Globus pallidus (tissue), 1 donor: ENCODE results near the gene ANKS1A.
"Not testable (repeated sequence)": the region's sequence is repeated elsewhere in the genome, so short reads cannot be mapped to it uniquely, and the experiment has no call there.

Experiments used
- DNase-seq: peaks from one replicate; pipeline ENCODE4 v3.0.0-alpha.2; 2015; ENCODE audit warnings: low spot score

ANKS1A gene, protein sequence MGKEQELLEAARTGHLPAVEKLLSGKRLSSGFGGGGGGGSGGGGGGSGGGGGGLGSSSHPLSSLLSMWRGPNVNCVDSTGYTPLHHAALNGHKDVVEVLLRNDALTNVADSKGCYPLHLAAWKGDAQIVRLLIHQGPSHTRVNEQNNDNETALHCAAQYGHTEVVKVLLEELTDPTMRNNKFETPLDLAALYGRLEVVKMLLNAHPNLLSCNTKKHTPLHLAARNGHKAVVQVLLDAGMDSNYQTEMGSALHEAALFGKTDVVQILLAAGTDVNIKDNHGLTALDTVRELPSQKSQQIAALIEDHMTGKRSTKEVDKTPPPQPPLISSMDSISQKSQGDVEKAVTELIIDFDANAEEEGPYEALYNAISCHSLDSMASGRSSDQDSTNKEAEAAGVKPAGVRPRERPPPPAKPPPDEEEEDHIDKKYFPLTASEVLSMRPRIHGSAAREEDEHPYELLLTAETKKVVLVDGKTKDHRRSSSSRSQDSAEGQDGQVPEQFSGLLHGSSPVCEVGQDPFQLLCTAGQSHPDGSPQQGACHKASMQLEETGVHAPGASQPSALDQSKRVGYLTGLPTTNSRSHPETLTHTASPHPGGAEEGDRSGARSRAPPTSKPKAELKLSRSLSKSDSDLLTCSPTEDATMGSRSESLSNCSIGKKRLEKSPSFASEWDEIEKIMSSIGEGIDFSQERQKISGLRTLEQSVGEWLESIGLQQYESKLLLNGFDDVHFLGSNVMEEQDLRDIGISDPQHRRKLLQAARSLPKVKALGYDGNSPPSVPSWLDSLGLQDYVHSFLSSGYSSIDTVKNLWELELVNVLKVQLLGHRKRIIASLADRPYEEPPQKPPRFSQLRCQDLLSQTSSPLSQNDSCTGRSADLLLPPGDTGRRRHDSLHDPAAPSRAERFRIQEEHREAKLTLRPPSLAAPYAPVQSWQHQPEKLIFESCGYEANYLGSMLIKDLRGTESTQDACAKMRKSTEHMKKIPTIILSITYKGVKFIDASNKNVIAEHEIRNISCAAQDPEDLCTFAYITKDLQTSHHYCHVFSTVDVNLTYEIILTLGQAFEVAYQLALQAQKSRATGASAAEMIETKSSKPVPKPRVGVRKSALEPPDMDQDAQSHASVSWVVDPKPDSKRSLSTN

DNA sequence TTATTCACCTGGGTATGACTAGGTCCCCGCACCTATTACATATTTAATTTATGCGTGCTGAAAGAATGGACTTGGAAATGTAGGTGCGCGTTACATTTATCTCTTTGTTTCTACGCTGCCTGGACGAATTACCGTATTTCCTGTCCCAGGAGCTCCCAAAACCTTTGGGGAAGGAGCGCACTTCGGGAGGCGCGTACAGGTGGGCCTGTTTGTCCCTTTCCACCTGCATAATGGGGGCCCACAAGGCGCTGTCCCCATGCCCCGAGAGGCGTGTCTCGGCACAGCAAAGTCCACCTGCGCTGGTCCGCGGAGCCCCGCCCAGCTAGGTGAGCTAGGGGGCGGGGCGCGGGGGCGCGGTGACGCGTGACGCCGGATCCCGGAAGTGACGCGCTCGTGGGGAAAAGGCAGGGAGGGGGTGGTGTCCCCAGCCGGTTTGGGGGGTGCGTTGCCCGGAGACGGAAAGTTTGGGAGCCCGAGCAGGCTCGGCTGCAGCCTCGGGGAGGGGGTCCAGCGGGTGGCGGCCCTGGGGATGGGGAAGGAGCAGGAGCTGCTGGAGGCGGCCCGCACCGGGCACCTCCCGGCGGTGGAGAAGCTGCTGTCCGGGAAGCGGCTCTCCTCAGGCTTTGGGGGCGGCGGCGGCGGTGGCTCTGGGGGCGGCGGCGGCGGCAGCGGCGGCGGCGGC, at the start of gene ANKS1A:
Gene ANKS1A, plus strand, starts transcription at position 382 of the 682 bp plus-strand sequence. Its CDS starts 148 bp downstream, at position 530.
- DNase-seq = peak; percentile 73

DNA sequence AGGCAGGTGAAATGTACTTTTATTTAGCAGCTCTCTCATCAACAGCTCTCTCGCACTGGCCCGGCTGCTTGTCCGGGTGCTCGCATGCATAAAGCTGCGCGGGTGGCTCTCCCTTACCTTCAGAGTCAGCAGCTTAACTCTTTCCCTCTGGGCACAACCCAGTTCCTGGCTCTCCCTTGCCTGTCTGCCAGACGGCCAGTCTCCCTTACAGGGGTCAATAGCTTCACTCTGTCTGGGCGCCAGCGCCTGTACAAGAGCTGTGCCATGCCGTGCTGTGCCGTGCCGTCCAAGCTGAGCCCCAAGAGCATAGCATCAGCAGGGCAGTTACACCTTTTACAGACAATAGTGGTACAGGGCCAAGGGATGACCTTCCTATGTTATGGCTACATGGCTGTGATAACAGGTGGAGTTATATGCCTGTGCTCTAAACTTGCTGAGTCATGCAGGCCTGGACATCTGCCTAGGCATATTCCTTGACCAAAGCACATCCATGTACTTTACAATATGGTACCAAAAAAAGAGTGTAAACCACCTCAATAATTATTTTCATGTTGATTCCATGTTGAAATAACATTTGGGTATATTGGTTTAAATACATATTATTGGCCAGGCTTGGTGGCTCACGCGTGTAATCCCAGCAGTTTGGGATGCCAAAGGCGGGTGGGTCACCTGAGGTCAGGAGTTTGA, 49.2 kb upstream of the ANKS1A start:
- no peak for DNase-seq

DNA sequence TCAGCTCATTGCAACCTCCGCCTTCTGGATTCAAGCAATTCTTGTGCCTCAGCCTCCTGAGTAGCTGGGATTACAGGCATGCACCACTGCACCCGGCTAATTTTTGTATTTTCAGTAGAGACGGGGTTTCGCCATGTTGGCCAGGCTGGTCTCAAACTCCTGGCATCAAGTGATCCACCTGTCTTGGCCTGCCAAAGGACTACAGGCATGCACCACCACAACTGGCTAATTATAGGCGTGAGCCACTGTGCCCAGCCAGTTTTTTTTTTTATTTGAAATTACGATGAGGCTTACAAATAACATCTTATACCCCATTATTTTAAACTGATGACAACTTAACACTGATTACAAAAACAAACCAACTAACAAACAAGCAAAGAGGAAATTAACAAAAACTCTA, 40.0 kb upstream of the ANKS1A start:
- DNase-seq = not testable (repeated sequence)

DNA sequence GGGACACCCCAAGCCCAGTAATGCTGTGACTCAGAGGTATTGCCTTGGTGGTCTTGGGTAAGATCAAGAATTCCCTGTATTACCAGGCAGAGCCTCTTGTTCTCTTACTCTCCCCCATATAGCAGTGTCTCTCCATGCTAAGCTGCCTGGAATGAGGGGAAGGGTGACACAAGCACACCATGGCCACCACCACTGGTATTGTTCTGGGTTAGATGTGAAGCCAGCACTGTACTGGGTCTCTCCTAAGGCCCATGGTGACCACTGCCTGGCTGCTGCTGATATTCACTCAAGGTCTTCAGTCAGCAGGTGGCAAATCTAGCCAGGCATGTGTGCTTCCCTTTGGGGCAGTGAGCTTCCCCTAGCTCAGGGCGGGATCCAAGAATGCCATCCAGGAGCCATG, 37.7 kb upstream of the ANKS1A start:
- DNase-seq = no peak

DNA sequence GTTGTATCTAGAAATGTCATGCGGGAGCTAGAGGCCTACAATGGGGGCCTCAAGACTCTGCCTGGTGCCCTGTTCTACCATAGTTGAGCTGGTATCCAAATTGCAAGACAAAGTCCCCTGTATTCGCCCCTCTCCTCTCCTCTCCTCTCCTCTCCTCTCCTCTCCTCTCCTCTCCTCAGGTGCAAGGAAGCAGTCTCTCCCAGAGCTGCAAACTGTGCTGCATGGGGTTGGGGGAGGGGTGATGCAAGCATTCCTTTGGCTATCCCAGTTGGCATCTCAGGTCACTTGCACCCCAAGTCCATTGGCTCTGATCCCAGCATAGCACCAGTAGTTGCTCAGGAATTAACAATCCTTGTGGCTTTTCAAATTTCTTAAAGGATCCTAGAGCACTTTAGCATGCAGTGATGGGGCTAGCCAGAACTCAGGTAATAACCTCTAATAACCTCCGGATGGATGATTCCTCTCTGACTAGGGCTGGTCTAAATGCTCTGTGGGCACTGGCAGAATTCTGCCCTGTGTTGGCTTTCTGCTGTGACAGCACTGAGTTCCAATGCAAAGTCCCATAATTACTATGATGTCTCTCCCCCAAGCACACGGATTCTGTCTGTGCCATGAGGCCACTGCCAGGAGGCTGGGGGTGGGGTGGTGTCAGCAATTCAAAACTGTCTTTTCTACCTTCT, 36.5 kb upstream of the ANKS1A start:
- no peak for DNase-seq

DNA sequence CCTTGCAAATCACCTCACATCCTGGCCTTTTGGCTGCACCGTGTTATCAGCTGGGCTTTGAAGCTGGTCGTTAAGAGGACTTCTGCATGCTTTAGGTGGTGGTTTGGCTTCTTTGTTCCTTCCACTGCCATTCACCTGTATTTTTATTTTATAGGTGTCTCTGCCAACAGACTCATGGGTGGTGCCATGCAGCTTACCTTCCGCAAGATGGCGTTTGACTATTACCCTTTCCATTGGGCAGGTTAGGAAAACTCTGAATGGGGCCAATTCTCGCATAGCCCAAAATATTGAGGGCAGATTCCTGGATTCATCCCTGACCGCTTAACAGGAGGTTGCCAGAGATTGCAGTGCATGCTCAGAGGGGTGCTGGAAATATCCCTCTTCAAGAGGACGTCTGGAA, 33.6 kb upstream of the ANKS1A start:
- DNase-seq = no peak

DNA sequence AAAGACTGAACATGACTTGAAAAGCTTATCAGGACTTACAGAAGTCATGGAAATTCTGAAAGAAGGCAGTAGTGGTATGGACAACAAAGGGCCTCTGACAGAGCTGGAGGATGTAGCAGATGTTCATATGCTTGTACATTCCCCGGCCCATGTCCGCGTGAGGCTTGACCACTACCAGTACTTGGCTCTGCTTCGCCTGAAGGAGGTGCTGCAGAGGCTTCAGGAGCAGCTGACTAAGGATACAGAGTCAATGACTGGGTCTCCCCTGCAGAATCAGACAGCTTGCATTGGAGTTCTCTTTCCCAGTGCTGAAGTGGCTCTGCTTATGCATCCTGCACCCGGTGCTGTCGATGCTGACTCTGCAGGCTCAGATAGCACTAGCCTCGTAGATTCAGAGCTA, 30.4 kb upstream of the ANKS1A start:
- DNase-seq = no peak

DNA sequence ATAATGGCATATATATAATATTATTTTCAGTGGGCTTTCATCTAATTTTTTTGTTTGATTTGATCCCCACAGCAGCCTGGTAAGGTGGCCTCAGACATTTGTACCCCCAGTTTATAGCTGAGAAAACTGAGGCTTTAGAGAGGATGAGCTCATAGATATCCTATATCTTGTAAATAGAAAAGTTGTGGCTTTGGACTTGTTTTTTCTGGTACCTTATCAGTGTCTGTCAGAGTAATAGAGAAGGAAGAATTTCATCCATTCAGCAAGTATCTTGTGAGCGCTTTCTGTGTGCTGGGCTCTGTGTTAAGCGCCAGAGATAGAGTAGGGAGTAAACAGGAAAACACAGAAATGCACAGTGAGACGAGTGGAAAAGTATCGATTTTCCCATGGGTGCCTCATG, 29.1 kb upstream of the ANKS1A start:
- no peak for DNase-seq

DNA sequence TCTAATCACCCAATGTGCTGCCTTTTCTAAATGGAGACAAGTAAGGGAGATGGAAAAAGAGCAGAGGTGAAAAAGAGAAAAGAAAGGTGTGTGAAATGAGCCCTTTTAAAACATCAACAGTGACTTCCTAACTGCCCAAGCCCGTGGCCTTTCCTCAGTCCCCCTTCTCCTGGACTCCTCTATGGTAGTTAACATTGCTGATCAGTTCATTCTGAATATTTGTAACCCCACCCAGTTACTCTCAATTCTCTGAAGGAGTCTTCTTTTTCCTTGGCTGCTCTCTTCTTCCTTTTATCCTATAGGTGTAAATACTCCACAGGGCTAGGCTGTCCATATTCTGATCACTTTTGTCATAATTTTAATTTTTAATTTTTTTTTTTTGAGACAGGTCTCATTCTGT, 28.3 kb upstream of the ANKS1A start:
- no peak for DNase-seq

DNA sequence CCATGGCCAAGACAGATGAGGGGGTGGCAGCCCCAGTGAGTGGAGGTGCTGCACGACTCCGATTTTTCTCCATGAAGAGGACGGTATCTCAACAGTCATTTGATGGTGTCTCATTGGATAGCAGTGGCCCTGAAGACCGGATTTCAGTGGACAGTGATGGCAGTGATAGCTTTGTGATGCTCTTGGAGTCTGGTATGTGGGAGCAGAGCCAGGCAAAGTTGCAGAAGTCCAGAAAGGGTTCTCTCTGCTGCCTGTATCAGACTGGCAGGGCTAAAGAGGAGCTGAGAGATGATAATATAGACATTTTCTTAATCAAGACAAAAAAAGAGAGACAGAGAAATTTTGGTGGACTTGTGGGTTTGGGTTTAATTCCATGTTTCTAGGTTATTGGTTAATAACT, 25.0 kb upstream of the ANKS1A start:
- no peak for DNase-seq

DNA sequence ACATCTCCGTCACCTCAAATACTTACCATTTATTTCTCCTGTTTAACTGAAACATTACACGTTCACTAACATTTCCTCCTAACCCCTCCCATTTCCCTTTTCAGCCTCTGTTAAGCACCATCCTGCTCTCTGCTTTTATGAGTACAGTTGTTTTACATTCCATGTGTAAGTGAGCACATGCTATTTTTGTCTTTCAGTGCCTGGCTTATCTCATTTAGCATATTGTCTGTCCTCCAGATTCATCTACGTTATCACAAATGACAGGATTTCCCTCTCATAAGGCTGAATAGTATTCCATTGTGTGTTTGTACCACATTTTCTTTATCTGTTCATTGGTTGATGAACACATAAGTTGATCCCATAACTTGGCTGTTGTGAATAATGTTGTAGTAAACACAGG, 23.9 kb upstream of the ANKS1A start:
- no peak for DNase-seq

DNA sequence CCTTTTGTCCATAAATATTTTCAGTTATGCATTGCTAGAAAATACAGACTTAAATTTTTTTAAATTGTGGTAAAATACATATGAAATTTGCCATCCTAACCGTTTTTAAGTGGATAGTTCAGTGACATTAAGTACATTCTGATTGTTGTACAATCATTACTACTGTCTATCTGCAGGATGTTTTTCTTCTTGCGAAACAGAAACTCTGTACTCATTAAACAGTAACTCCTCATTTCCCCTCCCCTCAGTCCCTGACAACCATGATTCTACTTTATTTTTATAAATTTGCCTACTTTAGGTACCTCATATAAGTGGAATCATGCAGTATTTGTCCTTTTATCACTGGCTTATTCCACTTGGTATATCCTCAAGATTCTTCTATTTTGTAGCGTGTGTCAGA, 22.5 kb upstream of the ANKS1A start:
- DNase-seq = no peak

DNA sequence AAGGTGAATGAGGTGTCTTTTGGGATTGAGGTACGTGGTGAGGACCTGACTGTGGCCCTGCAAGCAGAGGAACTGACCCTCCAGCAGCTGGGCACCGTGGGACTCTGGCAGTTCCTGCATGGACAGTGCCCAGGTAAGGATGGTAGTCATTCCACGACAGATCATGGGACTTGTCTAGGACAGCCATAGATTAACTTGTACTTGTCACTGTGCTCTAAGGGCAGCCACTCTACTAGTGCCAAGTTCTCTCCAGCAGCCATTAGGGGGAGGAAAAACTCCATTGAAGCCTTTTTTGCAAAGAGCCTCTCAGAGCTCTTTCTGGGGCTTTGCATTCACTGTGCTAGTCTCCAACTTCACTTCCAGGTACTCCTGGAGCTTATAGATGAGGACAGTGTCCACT, 21.6 kb upstream of the ANKS1A start:
- no peak for DNase-seq

DNA sequence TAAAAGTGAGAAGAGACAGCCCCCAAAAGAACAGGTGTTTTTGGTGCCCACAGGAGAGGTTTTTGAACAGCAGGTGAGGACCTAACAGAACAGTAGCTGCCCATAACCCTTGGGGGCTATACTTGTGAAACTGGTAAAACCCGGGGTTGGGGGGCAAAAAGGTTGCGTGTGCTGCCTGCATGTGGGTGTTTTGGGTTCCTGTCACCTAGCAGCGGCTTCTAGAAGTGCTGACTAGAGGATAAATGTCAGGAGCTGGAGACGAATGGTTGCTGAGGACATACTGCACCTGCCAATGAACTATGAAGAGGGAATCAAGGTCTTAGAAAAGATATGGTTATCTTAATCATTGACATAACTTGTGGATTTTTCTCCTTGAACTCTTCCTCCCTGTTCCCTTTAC, 17.2 kb upstream of the ANKS1A start:
- DNase-seq = no peak

DNA sequence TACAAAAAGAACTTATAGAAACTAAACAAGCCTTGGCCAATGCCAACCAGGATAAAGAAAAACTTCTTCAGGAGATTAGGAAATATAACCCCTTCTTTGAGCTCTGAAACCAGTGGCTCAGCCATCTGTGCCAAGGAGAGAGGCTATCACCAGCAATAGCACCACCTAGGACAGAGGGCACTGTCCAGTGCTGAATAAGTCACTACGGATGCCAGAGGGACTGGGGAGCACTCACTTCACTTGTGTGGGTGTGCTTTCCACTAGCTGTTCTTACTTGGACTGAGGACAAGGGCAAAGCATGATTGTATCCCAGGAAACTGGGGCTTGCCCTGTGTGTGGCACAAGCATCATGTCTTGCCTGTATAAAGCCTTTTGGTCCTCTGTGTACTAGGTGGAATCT, 16.7 kb upstream of the ANKS1A start:
- no peak for DNase-seq

DNA sequence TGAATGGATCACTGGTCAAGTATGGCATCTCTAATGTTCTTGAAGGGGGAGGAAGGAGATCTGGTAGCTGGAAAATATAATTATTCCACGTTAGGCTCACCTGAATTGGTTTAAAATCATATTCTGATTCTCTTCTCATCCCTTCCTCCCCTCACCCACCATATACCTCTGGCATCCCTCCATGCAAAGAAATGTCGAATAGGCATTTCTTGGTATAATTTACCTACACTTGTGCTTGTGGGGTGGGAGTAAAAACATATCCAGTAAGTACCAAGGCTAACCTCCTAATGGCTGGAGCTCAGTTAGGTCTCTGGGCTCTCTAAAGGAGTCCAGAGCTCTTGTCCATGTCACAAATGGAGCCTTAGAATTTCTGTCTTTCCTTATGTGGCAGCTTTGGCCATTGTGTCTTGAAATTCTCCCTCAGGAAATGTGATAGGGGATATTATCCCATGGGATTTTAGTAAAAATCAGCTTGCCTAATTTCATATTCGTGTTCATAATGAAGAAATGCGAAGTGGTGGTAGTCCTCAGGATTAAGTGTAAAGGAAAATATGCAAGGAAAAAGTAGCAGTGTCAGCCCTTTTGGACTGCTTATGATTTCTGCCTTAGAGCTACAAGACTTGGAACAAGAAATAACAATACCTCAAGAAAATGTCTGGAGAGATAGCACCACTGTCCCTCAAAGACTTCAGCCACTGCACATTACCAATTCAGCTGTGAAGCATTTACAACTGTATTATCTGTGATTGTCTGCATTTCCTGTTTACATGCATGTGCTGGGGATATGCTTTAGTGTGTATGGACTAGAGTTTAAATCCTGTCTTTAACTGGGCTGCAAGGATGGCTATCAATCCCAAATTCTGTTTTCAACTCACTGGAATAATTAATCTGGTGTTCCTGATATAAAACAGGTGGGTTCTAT, 13.5 kb upstream of the ANKS1A start:
- DNase-seq = no peak

DNA sequence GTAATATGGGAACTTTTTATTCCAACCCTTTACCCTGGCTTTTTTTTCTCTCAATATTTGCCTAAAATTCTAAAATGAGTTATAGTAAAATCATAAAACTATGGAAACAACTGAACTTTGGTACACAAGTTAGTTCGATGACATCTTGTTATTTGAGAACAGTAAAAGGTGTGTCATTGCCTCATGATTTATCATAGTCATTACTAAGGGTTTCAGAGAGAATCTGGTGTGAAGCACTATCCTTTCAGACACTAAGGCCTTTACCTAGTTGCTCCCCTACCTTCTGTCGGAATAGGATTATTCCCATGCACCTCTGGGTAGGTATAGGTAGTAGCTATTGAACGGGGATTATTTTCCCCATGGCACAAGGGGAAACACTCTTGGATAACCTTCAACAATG, 12.6 kb upstream of the ANKS1A start:
- DNase-seq = no peak

DNA sequence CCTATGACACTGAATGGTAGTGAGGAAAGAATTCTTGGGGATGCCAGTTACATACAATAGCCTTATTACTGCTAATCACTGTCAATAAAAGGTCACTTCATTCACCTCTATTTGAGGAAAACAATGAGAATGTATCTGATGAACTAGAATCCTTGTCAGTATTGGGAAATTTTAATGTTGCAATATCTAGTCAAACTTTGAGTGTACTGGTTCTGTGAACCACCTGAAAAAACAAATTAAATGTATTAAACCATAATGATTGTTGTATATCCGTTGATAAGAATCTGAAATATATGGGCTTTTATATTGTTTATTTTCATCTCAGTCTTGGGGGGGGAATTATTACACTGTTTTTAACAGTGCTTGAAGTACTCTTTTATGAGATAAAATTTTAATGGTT, 11.8 kb upstream of the ANKS1A start:
- DNase-seq = no peak

DNA sequence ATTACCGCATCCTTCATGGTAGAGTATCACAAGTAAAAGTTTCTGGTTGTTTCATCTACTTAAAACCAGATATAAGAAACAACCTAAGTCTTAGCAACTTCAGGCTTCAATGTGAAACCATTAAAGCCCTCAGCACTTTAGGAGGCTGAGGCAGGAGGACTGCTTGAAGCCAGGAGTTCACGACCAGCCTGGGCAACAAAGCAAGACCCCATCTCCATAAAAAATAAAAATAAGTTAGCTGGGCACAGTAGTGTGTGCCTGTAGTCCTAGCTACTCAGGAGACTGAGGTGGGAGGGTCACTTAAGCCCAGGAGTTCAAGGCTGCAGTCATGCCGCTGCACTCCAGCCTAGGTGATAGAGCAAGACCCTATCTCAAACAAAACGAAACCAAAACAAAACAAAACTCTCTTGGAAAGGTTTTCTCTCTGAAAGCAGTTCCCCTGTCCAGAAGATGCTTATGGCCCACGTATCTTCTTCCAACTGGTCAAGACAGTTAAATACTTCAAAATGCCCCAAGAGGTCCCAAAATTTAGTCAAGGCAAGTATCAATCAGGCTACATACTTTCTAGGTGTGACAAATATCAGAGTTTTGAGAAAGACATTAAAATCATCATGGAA, 11.1 kb upstream of the ANKS1A start:
- DNase-seq = no peak
